GM19240 (cell line): ENCODE data around the gene GRAP2.

ENCODE experiments used
- DNase-seq: peaks from one replicate; pipeline ENCODE4 v3.0.0; 2011; ENCODE audit warnings: low spot score; ENCODE audit not compliant: insufficient read length

The GRAP2 gene

DNA sequence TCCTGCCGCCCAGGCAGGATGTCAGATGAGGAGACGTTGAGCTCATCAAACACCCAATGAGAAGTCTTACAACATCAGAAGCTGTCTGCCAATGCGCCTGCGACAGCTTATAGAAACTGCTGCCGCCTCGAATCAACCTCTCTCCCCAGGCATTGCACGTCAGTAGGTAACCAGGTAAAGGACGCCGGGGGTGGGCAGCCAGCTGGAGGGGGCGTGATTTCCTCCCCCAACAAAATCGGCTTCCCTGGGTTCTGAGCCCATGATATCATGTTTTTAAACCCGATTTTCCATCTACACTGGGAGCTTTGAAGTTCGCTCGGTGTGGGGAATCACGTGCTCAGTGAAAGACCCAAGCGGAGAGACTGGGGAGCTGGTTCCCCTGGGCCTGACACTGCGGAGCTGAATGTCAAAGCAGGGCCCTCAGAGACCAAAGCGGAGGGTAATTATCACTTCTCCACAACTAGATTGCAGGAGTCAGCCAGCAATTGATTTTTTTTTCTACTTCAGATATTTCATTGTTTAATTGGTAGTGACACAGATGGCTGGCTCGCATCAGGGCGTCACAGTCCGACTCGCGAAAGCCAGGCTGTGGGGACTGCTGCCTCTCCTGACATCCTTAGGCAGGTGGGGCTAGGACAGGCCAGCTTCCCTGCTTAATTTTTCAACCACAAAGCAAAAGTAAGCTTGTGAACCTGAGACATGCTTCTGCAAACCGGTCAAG, 109.2 kb downstream of the GRAP2 start:
- DNase-seq = no peak

DNA sequence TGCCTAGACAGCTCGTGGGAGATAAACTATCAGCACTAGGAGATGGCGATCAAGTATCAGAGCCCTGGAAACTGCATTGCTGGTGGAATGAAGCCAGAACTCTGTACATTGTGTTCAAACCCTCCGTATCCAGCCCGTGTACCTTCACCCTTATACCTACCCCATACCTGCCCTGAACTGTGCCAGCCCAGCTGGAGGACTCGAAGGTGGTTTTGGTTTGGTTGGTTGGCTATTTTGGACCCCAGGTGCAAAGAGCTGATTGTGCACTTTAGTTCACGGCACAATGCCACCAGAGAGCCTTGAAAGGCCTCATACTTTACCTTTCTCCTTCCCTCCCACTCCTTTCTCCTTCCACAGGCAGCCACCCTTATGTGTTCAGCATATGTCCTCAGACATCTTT, 109.9 kb downstream of the GRAP2 start:
- no peak for DNase-seq

DNA sequence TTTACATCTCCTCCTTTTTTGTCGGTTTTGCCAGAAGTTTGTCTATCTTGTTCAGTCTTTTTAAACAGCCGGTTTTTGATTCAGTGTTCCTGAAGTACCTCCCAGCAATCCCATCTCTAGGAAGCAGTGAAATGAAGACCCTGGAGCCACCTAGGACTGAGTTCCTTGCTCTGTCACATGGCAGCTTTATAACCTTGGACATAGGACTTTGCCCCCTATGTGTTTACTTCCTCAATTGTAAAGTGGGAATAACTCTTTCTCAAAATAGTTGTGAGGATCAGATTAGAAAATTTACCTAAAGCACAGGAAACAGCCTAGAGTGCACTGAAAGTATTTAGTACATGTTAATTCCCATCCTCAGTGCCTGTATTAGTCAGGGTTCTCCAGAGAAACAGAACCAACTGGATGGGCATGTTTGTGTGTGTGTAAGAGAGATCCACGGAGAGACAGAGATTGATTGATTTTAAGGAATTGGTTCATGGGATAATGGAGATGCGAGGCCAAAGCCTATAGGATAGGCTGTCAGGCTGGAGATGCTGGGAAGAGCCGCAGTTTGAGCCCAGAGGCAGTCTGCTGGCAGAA, 113.9 kb downstream of the GRAP2 start:
- no peak for DNase-seq

DNA sequence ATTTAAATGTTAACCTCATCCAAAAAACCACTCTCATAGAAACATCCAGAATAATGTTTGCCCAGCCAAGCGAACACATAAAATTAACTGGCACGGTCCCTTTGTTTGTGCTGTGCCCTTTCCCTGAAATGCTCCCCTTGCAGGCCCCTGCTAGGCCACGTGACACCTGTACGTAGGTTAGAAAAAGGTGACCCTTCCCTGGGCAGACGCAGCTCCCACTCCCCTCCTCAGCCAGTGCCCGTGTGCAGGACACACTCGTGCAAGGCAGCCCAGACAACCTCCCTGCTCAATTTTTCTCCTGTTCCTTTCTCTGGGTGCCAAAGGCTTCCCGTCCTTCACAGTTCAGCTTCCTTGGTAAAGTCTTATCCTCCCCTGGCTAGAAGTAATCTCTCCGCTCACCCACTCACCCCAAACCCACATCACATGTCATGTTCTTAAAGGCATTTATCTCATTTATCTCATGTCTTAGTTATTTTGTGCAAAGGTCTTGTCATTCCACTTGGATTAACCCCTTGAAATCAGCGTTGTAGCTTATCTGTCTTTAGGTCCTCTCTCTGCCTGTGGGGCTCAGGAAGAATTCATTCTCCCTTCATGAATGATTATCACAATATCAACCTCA, 114.6 kb downstream of the GRAP2 start:
- no peak for DNase-seq

DNA sequence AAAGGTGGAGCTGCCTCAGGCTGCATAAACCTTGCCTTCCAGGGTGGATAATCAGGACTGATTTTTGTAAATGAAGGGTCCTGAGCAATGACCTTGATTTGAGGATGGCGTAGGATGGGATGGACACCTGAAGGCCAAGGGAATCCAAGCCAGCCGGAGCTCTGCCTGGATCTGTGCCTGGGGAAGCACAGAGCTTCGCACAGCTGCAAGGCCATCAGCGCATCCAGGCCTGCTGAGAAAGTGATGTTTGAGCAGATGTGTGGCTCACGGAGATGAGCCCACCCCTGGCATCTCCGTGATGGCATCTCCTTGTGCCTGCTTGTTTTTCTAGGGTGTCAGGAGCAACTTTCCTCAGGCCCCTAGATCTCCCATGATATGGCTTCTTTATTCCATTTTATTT, 117.2 kb downstream of the GRAP2 start:
- no peak for DNase-seq

DNA sequence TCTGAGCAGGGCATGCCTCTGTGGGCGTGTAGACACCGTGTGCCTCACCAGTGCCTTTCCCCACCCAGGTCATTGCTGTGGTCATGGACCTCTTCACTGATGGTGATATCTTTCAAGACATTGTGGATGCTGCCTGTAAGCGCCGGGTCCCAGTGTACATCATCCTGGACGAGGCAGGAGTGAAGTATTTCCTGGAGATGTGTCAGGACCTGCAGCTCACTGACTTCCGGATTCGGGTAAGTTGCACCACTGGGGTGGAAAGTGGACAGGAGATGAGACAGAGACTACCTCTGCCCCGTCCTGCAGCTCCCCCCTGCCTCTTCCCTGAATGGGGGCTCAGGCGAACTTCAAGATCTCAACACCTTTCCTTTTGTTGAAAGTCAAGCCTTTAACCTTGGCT, 118.2 kb downstream of the GRAP2 start:
- DNase-seq = no peak

DNA sequence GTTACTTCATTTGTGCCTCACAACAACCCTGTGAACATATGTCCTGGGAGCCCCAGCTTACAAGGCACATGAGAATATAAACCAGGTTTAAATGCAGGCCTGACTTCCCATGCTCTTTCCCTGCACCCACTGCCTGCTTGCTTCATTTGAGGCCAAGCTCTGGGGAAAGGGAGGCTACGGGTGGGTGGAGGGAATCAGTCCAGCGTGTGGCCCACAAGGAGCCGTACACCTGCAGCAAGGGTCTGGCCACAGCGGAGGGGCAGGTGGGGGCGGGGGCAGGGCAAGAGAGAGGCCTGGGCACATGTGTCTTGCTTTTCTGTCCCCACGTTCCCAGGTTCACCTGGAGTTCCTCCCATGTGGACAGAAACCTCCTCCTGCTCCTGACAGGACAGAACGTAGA, 120.1 kb downstream of the GRAP2 start:
- no peak for DNase-seq

DNA sequence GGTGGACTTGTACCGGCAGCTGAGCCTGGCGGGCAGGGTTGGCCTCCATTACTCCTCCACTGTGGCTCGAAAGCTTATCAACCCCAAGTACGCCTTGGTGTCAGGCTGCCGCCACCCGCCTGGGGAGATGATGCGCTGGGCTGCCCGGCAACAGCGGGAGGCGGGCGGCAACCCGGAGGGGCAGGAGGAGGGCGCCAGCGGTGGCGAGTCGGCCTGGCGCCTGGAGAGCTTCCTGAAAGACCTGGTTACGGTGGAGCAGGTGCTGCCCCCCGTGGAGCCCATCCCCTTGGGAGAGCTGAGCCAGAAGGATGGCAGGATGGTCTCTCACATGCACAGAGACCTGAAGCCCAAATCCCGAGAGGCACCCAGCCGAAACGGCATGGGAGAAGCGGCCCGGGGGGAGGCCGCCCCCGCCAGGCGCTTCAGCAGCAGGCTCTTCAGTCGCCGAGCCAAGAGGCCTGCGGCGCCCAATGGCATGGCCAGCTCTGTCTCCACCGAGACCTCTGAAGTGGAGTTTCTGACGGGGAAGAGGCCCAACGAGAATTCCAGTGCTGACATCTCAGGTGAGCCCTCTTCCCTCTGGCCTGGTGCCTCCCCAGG, 120.6 kb downstream of the GRAP2 start:
- no peak for DNase-seq

DNA sequence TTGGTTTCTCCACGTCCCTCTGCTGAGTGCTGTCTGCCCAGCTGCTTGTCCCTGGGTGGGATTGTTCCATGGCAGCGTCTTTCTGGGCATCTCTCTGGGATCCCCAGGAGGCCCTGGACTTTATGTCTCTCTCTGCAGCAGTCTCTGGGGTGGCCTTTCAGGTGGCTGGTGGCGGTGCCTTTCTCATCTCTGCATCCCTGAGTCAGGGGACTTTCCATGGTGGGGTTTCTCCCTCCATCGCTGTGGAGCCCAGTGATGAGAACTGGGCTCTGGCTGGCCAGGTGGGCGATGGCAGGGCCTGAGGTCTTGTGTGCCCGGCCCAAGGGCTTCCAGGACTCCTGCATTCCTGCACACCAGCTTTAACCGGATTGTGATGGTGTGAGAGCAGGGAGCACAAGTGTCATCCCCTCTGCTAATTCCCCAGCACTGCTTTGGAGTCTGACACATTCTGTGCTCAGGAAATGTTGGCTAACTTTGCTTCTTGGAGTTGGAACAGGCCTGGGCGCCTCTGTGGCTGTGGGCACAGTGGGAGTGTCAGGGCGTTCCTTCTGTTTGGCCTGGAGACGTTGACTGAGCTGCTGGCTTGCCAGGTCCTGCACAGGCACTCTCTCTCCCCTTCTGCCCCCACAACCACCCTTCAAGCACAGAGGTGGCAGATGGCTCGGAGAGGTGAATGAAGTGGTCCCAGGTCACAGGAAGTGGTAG, 121.8 kb downstream of the GRAP2 start:
- no peak for DNase-seq
